Measurements from ENCODE around the gene SOAT2.

Gene SOAT2

GRCh38 chr12:53102883-53103807 lies at the start of gene SOAT2:
Gene SOAT2 (plus strand): TSS chr12:53103486. CDS start chr12:53103578, 92 bp downstream.
- DNase-seq (ENCODE audit: low read depth) = peak; percentile 29

- peak; percentile 87 for DNase-seq (ENCODE audit: low read depth)
These were observed 49.0 kb upstream of the SOAT2 start for GRCh38 chr12:53054112-53054878.

DNA sequence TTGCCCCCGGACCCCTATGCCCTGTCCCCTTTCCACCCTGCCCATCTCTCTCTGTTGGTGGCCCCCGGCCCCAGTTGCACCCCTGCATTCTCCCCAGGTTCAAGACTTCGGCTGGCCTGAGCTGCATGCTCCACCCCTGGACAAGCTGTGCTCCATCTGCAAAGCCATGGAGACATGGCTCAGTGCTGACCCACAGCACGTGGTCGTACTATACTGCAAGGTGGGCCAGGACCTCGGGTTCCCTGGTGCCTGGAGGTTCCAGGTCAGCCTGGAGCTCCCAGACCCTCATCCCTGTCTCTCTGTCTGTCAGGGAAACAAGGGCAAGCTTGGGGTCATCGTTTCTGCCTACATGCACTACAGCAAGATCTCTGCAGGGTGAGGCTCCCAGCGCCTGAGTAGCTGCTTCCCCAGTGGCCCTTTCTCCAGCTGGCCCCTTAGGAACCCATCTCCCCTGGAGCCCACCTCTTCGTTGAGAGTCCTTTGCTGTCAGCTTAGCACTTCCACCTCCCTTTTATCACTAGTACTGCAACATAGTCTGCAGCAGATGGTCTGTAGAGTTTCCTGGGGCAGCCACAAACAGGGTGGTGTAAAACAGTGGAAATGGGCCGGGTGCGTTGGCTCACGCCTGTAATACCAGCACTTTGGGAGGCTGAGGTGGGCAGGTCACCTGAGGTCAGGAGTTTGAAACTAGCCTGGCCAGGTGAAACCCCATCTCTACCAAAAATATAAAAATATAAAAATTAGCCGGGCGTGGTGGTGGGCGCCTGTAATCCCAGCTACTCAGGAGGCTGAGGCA lies 47.6 kb upstream of the SOAT2 start:
- DNase-seq (ENCODE audit: low read depth) = no peak

DNA sequence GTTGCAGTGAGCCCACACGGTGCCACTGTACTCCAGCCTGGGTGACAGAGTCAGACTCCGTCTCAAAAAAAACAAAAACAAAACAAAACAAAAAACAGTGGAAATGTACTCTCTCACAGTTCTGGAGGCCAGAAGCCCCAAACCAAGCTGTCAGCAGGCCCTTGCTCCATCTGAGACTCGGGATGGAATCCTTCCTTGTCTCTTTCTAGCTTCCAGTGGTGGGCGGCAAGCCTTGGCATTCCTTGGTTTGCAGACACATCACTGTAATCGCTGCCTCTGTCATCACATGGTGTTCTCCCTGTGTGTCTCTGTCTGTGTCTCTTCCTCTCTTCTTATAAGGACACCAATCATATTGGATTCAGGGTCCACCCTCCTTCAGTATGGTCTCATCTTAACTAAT lies 47.0 kb upstream of the SOAT2 start:
- no peak for DNase-seq (ENCODE audit: low read depth)

- no peak for DNase-seq (ENCODE audit: low read depth)
These were observed 46.4 kb upstream of the SOAT2 start for GRCh38 chr12:53056901-53057300.

DNA sequence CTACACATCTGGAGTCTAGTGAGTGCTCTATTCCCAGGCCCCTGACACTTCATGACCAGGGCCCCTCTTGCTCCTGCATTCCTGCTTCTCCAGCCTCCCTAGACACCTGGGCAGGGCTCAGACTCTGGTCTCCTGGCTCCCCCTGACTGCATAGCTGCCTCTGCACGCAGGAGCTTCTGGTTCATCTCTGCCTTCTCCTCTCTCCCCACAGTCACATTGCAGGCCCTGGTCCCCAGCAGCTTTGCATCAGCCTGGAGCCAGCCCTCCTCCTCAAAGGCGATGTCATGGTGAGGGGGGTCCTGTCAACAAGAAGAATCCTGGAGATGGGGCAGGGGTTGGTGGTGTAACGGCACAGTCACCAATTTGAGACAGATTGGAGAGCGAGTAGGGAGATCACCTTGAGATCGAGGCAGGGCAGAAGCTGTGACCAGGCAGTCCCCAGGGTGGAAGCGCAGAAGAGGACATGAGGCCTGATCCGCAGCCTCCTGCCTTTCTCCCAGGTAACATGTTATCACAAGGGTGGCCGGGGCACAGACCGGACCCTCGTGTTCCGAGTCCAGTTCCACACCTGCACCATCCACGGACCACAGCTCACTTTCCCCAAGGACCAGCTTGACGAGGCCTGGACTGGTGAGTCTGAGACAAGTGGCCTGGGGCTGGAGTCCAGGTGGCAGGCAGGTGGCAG lies 45.3 kb upstream of the SOAT2 start:
- DNase-seq (ENCODE audit: low read depth) = no peak

DNA sequence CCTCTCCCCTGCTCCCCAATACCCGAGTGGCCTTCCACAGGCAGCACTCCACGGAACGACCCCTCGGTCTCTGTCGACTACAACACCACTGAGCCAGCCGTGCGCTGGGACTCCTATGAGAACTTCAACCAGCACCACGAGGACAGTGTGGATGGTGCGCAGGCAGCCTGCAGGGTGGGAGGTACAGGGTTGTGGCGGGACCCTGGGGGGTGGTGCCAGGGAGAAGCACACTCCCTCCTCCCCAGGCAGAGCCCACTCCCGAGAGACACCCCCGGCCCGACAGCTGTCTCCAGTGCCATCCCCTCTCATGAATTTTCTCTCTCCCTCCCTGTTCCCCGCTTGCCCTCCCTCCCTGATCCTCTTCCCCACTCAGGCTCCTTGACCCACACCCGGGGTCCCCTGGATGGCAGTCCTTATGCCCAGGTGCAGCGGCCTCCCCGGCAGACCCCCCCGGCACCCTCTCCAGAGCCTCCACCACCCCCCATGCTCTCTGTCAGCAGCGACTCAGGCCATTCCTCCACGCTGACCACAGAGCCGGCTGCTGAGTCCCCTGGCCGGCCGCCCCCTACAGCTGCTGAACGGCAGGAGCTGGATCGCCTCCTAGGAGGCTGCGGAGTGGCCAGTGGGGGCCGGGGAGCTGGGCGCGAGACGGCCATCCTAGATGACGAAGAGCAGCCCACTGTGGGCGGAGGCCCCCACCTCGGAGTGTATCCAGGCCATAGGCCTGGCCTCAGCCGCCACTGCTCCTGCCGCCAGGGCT lies 44.4 kb upstream of the SOAT2 start:
- DNase-seq (ENCODE audit: low read depth) = no peak

DNA sequence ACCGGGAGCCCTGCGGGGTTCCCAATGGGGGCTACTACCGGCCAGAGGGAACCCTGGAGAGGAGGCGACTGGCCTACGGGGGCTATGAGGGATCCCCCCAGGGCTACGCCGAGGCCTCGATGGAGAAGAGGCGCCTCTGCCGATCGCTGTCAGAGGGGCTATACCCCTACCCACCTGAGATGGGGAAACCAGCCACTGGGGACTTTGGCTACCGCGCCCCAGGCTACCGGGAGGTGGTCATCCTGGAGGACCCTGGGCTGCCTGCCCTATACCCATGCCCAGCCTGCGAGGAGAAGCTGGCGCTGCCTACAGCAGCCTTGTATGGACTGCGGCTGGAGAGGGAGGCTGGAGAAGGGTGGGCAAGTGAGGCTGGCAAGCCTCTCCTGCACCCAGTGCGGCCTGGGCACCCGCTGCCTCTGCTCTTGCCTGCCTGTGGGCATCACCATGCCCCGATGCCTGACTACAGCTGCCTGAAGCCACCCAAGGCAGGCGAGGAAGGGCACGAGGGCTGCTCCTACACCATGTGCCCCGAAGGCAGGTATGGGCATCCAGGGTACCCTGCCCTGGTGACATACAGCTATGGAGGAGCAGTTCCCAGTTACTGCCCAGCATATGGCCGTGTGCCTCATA lies 43.7 kb upstream of the SOAT2 start:
- DNase-seq (ENCODE audit: low read depth) = no peak

DNA sequence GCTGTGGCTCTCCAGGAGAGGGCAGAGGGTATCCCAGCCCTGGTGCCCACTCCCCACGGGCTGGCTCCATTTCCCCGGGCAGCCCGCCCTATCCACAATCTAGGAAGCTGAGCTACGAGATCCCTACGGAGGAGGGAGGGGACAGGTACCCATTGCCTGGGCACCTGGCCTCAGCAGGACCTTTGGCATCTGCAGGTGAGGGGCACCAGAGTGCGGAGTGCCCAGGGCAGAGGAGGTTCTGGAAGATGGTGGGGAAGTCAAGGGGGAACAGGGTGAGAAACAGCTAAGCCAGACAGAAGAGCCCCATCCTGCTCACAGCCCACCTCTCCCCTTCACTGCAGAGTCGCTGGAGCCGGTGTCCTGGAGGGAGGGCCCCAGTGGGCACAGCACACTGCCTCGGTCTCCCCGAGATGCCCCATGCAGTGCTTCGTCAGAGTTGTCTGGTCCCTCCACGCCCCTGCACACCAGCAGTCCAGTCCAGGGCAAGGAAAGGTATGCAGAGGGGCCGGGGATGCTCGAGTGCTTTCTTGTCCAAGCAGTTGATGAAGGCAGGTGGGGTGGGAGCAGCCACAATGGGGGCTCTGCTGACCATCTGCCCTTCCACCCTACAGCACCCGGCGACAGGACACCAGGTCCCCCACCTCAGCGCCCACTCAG lies 43.1 kb upstream of the SOAT2 start:
- no peak for DNase-seq (ENCODE audit: low read depth)

DNA sequence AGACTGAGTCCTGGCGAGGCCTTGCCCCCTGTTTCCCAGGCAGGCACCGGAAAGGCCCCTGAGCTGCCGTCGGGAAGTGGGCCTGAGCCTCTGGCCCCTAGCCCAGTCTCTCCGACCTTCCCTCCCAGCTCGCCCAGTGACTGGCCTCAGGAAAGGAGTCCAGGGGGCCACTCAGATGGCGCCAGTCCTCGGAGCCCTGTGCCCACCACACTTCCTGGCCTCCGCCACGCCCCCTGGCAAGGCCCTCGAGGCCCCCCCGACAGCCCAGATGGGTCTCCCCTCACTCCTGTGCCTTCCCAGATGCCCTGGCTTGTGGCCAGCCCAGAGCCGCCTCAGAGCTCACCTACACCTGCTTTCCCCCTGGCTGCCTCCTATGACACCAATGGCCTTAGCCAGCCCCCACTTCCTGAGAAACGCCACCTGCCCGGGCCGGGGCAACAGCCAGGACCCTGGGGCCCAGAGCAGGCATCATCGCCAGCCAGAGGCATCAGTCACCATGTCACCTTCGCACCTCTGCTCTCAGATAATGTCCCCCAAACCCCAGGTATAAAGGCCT lies 42.5 kb upstream of the SOAT2 start:
- no peak for DNase-seq (ENCODE audit: low read depth)

DNA sequence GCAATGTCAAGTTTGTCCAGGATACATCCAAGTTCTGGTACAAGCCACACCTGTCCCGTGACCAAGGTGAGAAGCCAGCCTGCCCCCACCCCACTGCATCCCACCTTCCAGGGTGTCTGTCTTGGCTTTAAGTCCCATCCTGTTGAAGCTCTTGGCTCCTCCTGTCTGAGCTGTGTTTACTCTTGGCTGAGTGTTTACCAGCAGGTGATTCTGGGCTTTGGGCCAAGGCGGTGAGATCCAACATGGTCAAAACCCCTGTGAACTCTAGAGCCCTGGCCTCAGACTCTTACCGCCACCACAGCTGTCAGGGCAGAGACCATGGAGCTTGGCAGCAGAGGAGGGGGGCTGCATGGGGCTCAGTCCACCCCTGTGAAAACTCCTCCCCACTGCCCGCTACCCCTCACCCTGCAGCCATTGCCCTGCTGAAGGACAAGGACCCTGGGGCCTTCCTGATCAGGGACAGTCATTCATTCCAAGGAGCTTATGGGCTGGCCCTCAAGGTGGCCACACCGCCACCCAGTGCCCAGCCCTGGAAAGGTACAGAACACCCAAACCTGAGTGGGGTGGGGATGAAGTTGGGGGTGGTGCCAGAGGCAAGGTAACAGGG lies 41.8 kb upstream of the SOAT2 start:
- no peak for DNase-seq (ENCODE audit: low read depth)

GRCh38 chr12:53062011-53062961 lies 41.0 kb upstream of the SOAT2 start:
- no peak for DNase-seq (ENCODE audit: low read depth)

DNA sequence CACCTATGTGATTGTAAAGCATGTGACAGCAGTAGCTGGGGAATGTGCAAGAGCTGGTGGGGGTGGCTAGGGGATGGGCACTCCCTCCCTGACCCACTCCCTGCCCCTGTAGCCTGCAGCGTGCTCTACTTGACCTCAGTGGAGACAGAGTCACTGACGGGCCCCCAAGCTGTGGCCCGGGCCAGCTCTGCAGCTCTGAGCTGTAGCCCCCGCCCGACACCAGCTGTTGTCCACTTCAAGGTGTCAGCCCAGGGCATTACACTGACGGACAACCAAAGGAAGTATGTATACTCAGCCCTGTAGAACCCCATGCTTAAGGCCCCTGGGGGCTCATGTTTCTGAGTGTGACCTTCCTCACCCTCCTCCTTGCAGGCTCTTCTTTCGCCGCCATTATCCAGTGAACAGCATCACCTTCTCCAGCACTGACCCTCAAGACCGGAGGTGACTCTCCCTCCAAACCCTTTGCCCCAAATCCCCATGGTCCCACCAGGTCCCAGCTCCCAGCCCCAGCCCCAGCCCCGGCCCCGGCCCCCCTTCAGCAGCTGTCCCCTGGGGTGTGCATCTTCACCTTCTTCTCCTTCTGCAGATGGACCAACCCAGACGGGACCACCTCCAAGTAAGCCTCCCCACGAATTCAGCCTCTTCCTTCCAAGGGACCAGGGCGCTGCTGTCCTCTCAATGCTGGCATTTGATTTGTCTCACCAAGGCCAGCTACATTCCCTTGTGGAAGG lies 40.1 kb upstream of the SOAT2 start:
- DNase-seq (ENCODE audit: low read depth) = no peak

GRCh38 chr12:53063708-53064612 lies 39.3 kb upstream of the SOAT2 start:
- DNase-seq (ENCODE audit: low read depth) = no peak

- DNase-seq (ENCODE audit: low read depth) = no peak
These were observed 38.5 kb upstream of the SOAT2 start for GRCh38 chr12:53064613-53065436.
